ENCODE measurements around the gene ZNF492. TPM values are rescaled to one million over a fixed set of nuclear protein-coding genes. Genes with fewer than 3 reads are reported as not detected.

Gene ZNF492
- total and polyA plus RNA-seq, 9 of the 15 experiments (the other 6 are each of a cell fraction or from before 2014, with no cell fraction given): 0.01 to 0.22 (median 0.08) TPM; not detected in 1

- TF ChIP-seq, protein P1, sequence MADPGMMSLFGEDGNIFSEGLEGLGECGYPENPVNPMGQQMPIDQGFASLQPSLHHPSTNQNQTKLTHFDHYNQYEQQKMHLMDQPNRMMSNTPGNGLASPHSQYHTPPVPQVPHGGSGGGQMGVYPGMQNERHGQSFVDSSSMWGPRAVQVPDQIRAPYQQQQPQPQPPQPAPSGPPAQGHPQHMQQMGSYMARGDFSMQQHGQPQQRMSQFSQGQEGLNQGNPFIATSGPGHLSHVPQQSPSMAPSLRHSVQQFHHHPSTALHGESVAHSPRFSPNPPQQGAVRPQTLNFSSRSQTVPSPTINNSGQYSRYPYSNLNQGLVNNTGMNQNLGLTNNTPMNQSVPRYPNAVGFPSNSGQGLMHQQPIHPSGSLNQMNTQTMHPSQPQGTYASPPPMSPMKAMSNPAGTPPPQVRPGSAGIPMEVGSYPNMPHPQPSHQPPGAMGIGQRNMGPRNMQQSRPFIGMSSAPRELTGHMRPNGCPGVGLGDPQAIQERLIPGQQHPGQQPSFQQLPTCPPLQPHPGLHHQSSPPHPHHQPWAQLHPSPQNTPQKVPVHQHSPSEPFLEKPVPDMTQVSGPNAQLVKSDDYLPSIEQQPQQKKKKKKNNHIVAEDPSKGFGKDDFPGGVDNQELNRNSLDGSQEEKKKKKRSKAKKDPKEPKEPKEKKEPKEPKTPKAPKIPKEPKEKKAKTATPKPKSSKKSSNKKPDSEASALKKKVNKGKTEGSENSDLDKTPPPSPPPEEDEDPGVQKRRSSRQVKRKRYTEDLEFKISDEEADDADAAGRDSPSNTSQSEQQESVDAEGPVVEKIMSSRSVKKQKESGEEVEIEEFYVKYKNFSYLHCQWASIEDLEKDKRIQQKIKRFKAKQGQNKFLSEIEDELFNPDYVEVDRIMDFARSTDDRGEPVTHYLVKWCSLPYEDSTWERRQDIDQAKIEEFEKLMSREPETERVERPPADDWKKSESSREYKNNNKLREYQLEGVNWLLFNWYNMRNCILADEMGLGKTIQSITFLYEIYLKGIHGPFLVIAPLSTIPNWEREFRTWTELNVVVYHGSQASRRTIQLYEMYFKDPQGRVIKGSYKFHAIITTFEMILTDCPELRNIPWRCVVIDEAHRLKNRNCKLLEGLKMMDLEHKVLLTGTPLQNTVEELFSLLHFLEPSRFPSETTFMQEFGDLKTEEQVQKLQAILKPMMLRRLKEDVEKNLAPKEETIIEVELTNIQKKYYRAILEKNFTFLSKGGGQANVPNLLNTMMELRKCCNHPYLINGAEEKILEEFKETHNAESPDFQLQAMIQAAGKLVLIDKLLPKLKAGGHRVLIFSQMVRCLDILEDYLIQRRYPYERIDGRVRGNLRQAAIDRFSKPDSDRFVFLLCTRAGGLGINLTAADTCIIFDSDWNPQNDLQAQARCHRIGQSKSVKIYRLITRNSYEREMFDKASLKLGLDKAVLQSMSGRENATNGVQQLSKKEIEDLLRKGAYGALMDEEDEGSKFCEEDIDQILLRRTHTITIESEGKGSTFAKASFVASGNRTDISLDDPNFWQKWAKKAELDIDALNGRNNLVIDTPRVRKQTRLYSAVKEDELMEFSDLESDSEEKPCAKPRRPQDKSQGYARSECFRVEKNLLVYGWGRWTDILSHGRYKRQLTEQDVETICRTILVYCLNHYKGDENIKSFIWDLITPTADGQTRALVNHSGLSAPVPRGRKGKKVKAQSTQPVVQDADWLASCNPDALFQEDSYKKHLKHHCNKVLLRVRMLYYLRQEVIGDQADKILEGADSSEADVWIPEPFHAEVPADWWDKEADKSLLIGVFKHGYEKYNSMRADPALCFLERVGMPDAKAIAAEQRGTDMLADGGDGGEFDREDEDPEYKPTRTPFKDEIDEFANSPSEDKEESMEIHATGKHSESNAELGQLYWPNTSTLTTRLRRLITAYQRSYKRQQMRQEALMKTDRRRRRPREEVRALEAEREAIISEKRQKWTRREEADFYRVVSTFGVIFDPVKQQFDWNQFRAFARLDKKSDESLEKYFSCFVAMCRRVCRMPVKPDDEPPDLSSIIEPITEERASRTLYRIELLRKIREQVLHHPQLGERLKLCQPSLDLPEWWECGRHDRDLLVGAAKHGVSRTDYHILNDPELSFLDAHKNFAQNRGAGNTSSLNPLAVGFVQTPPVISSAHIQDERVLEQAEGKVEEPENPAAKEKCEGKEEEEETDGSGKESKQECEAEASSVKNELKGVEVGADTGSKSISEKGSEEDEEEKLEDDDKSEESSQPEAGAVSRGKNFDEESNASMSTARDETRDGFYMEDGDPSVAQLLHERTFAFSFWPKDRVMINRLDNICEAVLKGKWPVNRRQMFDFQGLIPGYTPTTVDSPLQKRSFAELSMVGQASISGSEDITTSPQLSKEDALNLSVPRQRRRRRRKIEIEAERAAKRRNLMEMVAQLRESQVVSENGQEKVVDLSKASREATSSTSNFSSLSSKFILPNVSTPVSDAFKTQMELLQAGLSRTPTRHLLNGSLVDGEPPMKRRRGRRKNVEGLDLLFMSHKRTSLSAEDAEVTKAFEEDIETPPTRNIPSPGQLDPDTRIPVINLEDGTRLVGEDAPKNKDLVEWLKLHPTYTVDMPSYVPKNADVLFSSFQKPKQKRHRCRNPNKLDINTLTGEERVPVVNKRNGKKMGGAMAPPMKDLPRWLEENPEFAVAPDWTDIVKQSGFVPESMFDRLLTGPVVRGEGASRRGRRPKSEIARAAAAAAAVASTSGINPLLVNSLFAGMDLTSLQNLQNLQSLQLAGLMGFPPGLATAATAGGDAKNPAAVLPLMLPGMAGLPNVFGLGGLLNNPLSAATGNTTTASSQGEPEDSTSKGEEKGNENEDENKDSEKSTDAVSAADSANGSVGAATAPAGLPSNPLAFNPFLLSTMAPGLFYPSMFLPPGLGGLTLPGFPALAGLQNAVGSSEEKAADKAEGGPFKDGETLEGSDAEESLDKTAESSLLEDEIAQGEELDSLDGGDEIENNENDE (IDR thresholded peaks at IDR 0.05; ENCODE audit: low read depth, low read length): no peak
- TF ChIP-seq RAD21 (CRISPR knock-in tag; conservative IDR thresholded peaks at IDR 0.05 in 1 of 2, IDR thresholded peaks at IDR 0.05 in 1 of 2): no peak
- TF ChIP-seq SUPT5H (IDR thresholded peaks at IDR 0.05): no peak
- no peak for TF ChIP-seq POLR2H (tag; IDR thresholded peaks at IDR 0.05; ENCODE audit: low read depth)
- no peak for TF ChIP-seq HDAC1 (IDR thresholded peaks at IDR 0.05)
Measured at GRCh38 chr19:22625266-22626035, 8.7 kb upstream of the ZNF492 start (continued).

Measured in K562 (cell line).